OCI-LY7 (cell line): Measurements from ENCODE around the gene GALM.

Experiments
- EZH2phosphoT487 ChIP-seq: fragments of 200-600 bp; sonication (generic); IDR thresholded peaks from 2 replicates; pipeline ENCODE4 v1.6.1; 2018; ENCODE audit warnings: low read depth, borderline replicate concordance, mild to moderate bottlenecking, mixed run types, antibody characterized with exemption, low read length, moderate library complexity, mixed read lengths
- TF ChIP-seq, protein P1 (sequence below): fragments of 200-600 bp; sonication (generic); conservative IDR thresholded peaks from 2 replicates; pipeline ENCODE4 v1.5.1; 2014; ENCODE audit warnings: mild to moderate bottlenecking, antibody characterized with exemption, low read length, moderate library complexity, mixed read lengths

DNA sequence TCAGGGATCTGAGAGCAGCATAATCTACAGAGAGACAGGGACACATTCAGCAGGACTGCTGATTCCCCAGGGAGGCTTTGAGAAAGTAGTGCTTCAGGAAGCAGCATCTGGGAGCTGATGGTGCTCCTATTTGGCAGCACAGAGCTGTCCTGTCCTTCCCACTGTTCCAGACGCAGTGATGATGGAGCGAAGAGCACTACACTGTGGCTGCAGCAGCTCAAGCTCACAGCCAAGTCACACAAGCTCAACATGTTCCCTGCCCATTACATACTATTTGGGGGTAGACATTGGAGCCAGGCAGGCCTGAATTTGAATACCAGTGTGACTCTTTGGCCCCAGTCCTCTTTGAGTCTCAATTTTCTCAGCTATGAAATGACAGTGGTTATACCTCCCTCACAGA lies 15.2 kb upstream of the GALM start:
- TF ChIP-seq, protein P1, sequence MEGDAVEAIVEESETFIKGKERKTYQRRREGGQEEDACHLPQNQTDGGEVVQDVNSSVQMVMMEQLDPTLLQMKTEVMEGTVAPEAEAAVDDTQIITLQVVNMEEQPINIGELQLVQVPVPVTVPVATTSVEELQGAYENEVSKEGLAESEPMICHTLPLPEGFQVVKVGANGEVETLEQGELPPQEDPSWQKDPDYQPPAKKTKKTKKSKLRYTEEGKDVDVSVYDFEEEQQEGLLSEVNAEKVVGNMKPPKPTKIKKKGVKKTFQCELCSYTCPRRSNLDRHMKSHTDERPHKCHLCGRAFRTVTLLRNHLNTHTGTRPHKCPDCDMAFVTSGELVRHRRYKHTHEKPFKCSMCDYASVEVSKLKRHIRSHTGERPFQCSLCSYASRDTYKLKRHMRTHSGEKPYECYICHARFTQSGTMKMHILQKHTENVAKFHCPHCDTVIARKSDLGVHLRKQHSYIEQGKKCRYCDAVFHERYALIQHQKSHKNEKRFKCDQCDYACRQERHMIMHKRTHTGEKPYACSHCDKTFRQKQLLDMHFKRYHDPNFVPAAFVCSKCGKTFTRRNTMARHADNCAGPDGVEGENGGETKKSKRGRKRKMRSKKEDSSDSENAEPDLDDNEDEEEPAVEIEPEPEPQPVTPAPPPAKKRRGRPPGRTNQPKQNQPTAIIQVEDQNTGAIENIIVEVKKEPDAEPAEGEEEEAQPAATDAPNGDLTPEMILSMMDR: no peak
- no peak for TF ChIP-seq EZH2phosphoT487
